HL-60 (cell line): ENCODE measurements around the gene DDO.

Experiments
- DNase-seq, 2 experiments: peaks; one replicate each; pipeline ENCODE4 v3.0.0-alpha.2; 2010 to 2020; ENCODE audit warnings: low read depth in 1 of 2, low spot score in 1 of 2
- H3K27ac ChIP-seq: fragments of 250-450 bp; sonication (Bioruptor Pico); replicated peaks from 2 replicates; pipeline ENCODE4 v1.5.1; 2020; ENCODE audit warnings: mild to moderate bottlenecking, moderate library complexity
- H3K27me3 ChIP-seq: fragments of 250-450 bp; sonication (Bioruptor Pico); 2 replicates; pipeline ENCODE4 v1.5.1; 2021; ENCODE audit warnings: mild to moderate bottlenecking, moderate library complexity; ENCODE audit not compliant: insufficient read depth, poor library complexity, severe bottlenecking
- H3K4me3 ChIP-seq: replicated peaks from 2 replicates; pipeline ENCODE4 v1.5.1; 2011; ENCODE audit warnings: mild to moderate bottlenecking, control low read depth, low read length; ENCODE audit not compliant: insufficient read depth
- CTCF ChIP-seq: IDR thresholded peaks from one replicate; pipeline ENCODE4 v1.5.1; 2011; ENCODE audit warnings: low read length, control low read depth, inconsistent platforms; ENCODE audit not compliant: insufficient read depth
- GABPA ChIP-seq: IDR thresholded peaks from 2 replicates; pipeline ENCODE4 v1.6.1; 2012; ENCODE audit warnings: low read depth
- POLR2AphosphoS5 ChIP-seq: IDR thresholded peaks from 2 replicates; pipeline ENCODE4 v1.6.1; 2012; ENCODE audit warnings: low read depth
- REST ChIP-seq: IDR thresholded peaks from 2 replicates; pipeline ENCODE4 v1.6.1; 2012; ENCODE audit warnings: low read depth; ENCODE audit not compliant: insufficient replicate concordance
- SPI1 ChIP-seq: IDR thresholded peaks from 2 replicates; pipeline ENCODE4 v1.6.1; 2012; ENCODE audit warnings: low read depth, mild to moderate bottlenecking, borderline replicate concordance

The DDO gene

GRCh38 chr6:110367825-110368224 lies 47.5 kb downstream of the DDO start:
- peaks cover 15% of the 10 kb centered on the region for H3K27me3 ChIP-seq
- DNase-seq = no peak
- no peak overlapping the region for H3K4me3 ChIP-seq
- TF ChIP-seq POLR2AphosphoS5 (no peak), SPI1 (no peak), GABPA (no peak), REST (no peak), CTCF (no peak)
- H3K27ac ChIP-seq = no peak overlapping the region

- TF ChIP-seq SPI1 = no peak
- no peak for TF ChIP-seq GABPA
- Histone ChIP-seq H3K27ac (no peak overlapping the region), H3K27me3 (peaks cover 18% of the 10 kb centered on the region), H3K4me3 (no peak overlapping the region)
- DNase-seq = no peak
These were observed 48.4 kb downstream of the DDO start for GRCh38 chr6:110366975-110367374.

- Histone ChIP-seq H3K27ac (no peak overlapping the region), H3K4me3 (no peak overlapping the region), H3K27me3 (peaks cover 18% of the 10 kb centered on the region)
- DNase-seq = no peak
- TF ChIP-seq SPI1 = no peak
- TF ChIP-seq CTCF = no peak
- no peak for TF ChIP-seq POLR2AphosphoS5
- no peak for TF ChIP-seq REST
- no peak for TF ChIP-seq GABPA
These were observed 49.1 kb downstream of the DDO start for GRCh38 chr6:110366256-110366655.

DNA sequence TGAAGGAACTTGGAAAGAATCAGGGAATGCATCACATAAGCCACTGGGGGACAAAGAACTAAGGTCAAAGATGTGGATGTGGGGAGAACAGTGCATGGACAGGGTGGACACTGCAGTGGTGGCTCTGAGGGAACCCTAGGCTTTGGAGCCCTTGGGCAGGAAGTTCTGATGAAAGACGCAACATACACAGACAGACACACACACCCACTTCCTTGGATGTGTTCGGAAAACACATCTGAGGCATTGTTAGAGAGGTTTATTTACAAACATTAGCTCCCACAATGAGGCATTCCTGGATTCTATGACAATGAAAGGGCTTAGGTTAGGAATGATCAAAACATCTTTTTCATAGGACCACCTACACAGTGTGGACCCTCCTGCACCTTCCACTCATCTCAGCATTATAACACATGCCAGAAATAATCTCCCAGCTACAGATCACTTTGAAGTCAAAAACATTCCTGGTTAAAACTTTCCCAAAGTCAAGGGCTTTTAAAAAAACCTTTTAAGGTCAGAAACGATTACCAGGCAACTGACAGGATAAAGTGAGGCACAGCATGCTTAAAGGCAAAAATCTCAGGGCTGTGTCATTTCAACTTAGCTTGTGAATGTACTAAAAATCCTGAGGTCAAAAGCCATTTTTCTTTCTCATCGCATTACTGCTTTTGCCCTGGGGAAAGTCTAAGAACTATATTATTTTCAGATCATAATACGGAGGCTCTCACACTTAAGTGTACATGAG lies 50.8 kb downstream of the DDO start:
- Histone ChIP-seq H3K27me3 (peaks cover 28% of the 10 kb centered on the region), H3K4me3 (no peak overlapping the region), H3K27ac (no peak overlapping the region)
- TF ChIP-seq GABPA = no peak
- no peak for TF ChIP-seq POLR2AphosphoS5
- TF ChIP-seq REST = no peak
- no peak for DNase-seq
